ENCODE results near the gene IKZF4. TPM values are rescaled to one million over a fixed set of nuclear protein-coding genes. Genes with fewer than 3 reads are reported as not detected.

The IKZF4 gene
- total RNA-seq, 1 experiment from 2014 or later: 8.5 TPM

GRCh38 chr12:55984861-55985260, 36.0 kb upstream of the IKZF4 start:
- no peak for ATAC-seq
- ChIA-PET RAD21 (ENCODE audit: low non-redundant PET in 1 of 2, low total read pairs in 2 of 2, uncharacterized antibody in 2 of 2, unreplicated experiment in 2 of 2) (no interaction called here), CTCF (interaction anchor here (0.6 to 2.7 kb wide), 4 partner anchors 11 to 1649 kb away, joined by 3 to 17 read pairs (median 8); partner anchors contain the start of gene SUOX), POLR2A (interaction anchor here (0.9 to 1.9 kb wide), 3 partner anchors 9 to 133 kb away, joined by 3 to 11 read pairs (median 3); partner anchors contain the start of genes RAB5B and ZC3H10)
- Histone ChIP-seq H3K27ac (ENCODE audit: low read depth, low read length) (no peak overlapping the region), H3K4me3 (replicated peaks in 1 of 2; ENCODE audit: low read depth in 1 of 2, low read length in 2 of 2) (no peak overlapping the region), H3K4me1 (ENCODE audit: control insufficient read depth in 1 of 2, insufficient read depth in 2 of 2, low read length in 2 of 2) (peaks cover 12 to 16% of the 10 kb centered on the region in 2 experiments), H3K4me2 (ENCODE audit: low read length) (no peak overlapping the region), H3K27me3 (ENCODE audit: insufficient read depth, low read length) (no peaks in the 10 kb centered on the region), H3K9me2 (ENCODE audit: insufficient read depth) (no peaks in the 10 kb centered on the region), H2AFZ (ENCODE audit: low read depth, low read length, poor library complexity, severe bottlenecking) (no peak overlapping the region), H3K79me2 (ENCODE audit: insufficient read depth, low read length) (0 out of 2 replicates have a peak, but pooled peaks cover 3% of the 10 kb centered on the region), H3K9me3 (ENCODE audit: control insufficient read depth in 1 of 2, insufficient read depth in 1 of 2, low read depth in 1 of 2, low read length in 2 of 2) (no peaks in the 10 kb centered on the region), H3K9ac (ENCODE audit: low read length) (no peak overlapping the region), H3K36me3 (ENCODE audit: control insufficient read depth in 1 of 2, insufficient read depth in 2 of 2, low read length in 2 of 2) (peaks cover 0 to 13% of the 10 kb centered on the region in 2 experiments; a peak in 3 of 4 replicates), H4K20me1 (ENCODE audit: insufficient read depth) (no peaks in the 10 kb centered on the region)
- no TSS peak for BruUV-seq (replicated peaks)
- TF ChIP-seq RAD21 (IDR thresholded peaks at IDR 0.05; ENCODE audit: low read depth) (no peak), EGR1 (IDR thresholded peaks at IDR 0.05; ENCODE audit: low read depth) (no peak), FOSL1 (IDR thresholded peaks at IDR 0.05; ENCODE audit: low read depth) (no peak), SP1 (IDR thresholded peaks at IDR 0.05; ENCODE audit: low read depth) (no peak), CTCF (IDR thresholded peaks at IDR 0.05 in 2 of 3, conservative IDR thresholded peaks at IDR 0.05 in 1 of 3; ENCODE audit: borderline replicate concordance in 1 of 3, insufficient read depth in 1 of 3, low read depth in 2 of 3, low read length in 2 of 3) (no peak)
- intact Hi-C loops (cut with micrococcal nuclease): no loop called here
- no peak for DNase-seq (ENCODE audit: low read depth, low spot score)

GRCh38 chr12:55985341-55985740, 35.5 kb upstream of the IKZF4 start:
- ChIA-PET POLR2A (interaction anchor here (0.9 to 1.9 kb wide), 3 partner anchors 9 to 133 kb away, joined by 3 to 11 read pairs (median 3); partner anchors contain the start of genes RAB5B and ZC3H10), CTCF (interaction anchor here (1.1 to 2.7 kb wide), 3 partner anchors 11 to 248 kb away, joined by 3 to 17 read pairs (median 14); partner anchors contain the start of gene SUOX), RAD21 (ENCODE audit: low non-redundant PET in 1 of 2, low total read pairs in 2 of 2, uncharacterized antibody in 2 of 2, unreplicated experiment in 2 of 2) (no interaction called here)
- peaks cover 12 to 16% of the 10 kb centered on the region in 2 experiments for H3K4me1 ChIP-seq (ENCODE audit: control insufficient read depth in 1 of 2, insufficient read depth in 2 of 2, low read length in 2 of 2)
- ATAC-seq (no peak), DNase-seq (ENCODE audit: low read depth, low spot score) (no peak)
- H3K9ac ChIP-seq (ENCODE audit: low read length): no peak overlapping the region
- H3K27me3 ChIP-seq (ENCODE audit: insufficient read depth, low read length): no peaks in the 10 kb centered on the region
- no peak overlapping the region for H3K4me3 ChIP-seq (replicated peaks in 1 of 2; ENCODE audit: low read depth in 1 of 2, low read length in 2 of 2)
- no peak overlapping the region for H3K4me2 ChIP-seq (ENCODE audit: low read length)
- BruUV-seq (replicated peaks): no TSS peak
- peaks cover 0 to 14% of the 10 kb centered on the region in 2 experiments; a peak in 3 of 4 replicates for H3K36me3 ChIP-seq (ENCODE audit: control insufficient read depth in 1 of 2, insufficient read depth in 2 of 2, low read length in 2 of 2)
- no peaks in the 10 kb centered on the region for H3K9me3 ChIP-seq (ENCODE audit: control insufficient read depth in 1 of 2, insufficient read depth in 1 of 2, low read depth in 1 of 2, low read length in 2 of 2)
- H3K79me2 ChIP-seq (ENCODE audit: insufficient read depth, low read length): 0 out of 2 replicates have a peak, but pooled peaks cover 3% of the 10 kb centered on the region
- no peak overlapping the region for H2AFZ ChIP-seq (ENCODE audit: low read depth, low read length, poor library complexity, severe bottlenecking)
- intact Hi-C loops (cut with micrococcal nuclease): no loop called here
- H4K20me1 ChIP-seq (ENCODE audit: insufficient read depth): no peaks in the 10 kb centered on the region
- H3K27ac ChIP-seq (ENCODE audit: low read depth, low read length): no peak overlapping the region
- no peaks in the 10 kb centered on the region for H3K9me2 ChIP-seq (ENCODE audit: insufficient read depth)
- TF ChIP-seq SIN3A (IDR thresholded peaks at IDR 0.05; ENCODE audit: low read depth) (no peak), POLR2AphosphoS5 (IDR thresholded peaks at IDR 0.05; ENCODE audit: low read depth, low read length) (no peak), CBX3 (IDR thresholded peaks at IDR 0.05; ENCODE audit: low read depth) (no peak), FOSL1 (IDR thresholded peaks at IDR 0.05; ENCODE audit: low read depth) (no peak), TCF7L2 (IDR thresholded peaks at IDR 0.05; ENCODE audit: borderline replicate concordance, extremely low read depth, insufficient read depth, insufficient read length) (no peak), EZH2 (IDR thresholded peaks at IDR 0.05) (no peak), ZNF274 (IDR thresholded peaks at IDR 0.05; ENCODE audit: low read depth, low read length) (no peak), ATF3 (IDR thresholded peaks at IDR 0.05) (no peak), REST (IDR thresholded peaks at IDR 0.05; ENCODE audit: low read depth) (no peak), ELF1 (IDR thresholded peaks at IDR 0.05; ENCODE audit: borderline replicate concordance, low read depth) (no peak), SRF (IDR thresholded peaks at IDR 0.05; ENCODE audit: low read depth) (no peak), CEBPB (IDR thresholded peaks at IDR 0.05; ENCODE audit: low read depth) (no peak), SP1 (IDR thresholded peaks at IDR 0.05; ENCODE audit: low read depth) (no peak)

Data from HCT116 (cell line).